Upper lobe of right lung (tissue), 1 donor: Measurements from ENCODE around the gene ALDH7A1. TPM values are rescaled to one million over a fixed set of nuclear protein-coding genes. Genes with fewer than 3 reads are reported as not detected.
"Not testable (repeated sequence)": the region's sequence is repeated elsewhere in the genome, so short reads cannot be mapped to it uniquely, and the experiment has no call there.

ENCODE experiments used
- ATAC-seq: fragments of 200-7000 bp; cut with Tn5 transposase; one replicate; pipeline ENCODE4 v1.9.1; 2020; ENCODE audit warnings: mild to moderate bottlenecking, moderate library complexity
- DNase-seq: peaks from one replicate; pipeline ENCODE4 v3.0.0-alpha.2; 2020
- H3K27ac ChIP-seq: fragments of 200-600 bp; one replicate; pipeline ENCODE4 v1.8.0; 2022
- H3K27me3 ChIP-seq: fragments of 200-600 bp; one replicate; pipeline ENCODE4 v1.8.0; 2022; ENCODE audit warnings: mild to moderate bottlenecking
- H3K36me3 ChIP-seq: fragments of 200-600 bp; one replicate; pipeline ENCODE4 v1.8.0; 2022
- H3K4me1 ChIP-seq: fragments of 200-600 bp; one replicate; pipeline ENCODE4 v1.8.0; 2022
- H3K4me3 ChIP-seq: fragments of 200-600 bp; one replicate; pipeline ENCODE4 v1.8.0; 2022; ENCODE audit warnings: mild to moderate bottlenecking
- H3K9me3 ChIP-seq: fragments of 200-600 bp; one replicate; pipeline ENCODE4 v1.8.0; 2022
- intact Hi-C: fragments of 100-400 bp; cut with DNase I; formaldehyde crosslinking; loops from one replicate; pipeline ENCODE4 v1.11.0; 2022
- total RNA-seq: library from RNA; stranded (reverse); fragmentation: NEBNext Ultra II Directional; extraction: Animal tissue kit (Norgen Biotek cat#: 25700); gene quantifications from one replicate; pipeline ENCODE4 v1.2.1, GENCODE V29; 2021
- TF ChIP-seq, protein P1 (sequence below): fragments of 200-600 bp; IDR thresholded peaks from one replicate; pipeline ENCODE4 v1.8.0; 2022; ENCODE audit warnings: antibody characterized with exemption
- donor health status: DM: no; HTN: yes; CAD: no; lungs with severe emphysema.

Gene ALDH7A1
- total RNA-seq, 1 donor from 2014 or later, result 26.1 TPM

DNA sequence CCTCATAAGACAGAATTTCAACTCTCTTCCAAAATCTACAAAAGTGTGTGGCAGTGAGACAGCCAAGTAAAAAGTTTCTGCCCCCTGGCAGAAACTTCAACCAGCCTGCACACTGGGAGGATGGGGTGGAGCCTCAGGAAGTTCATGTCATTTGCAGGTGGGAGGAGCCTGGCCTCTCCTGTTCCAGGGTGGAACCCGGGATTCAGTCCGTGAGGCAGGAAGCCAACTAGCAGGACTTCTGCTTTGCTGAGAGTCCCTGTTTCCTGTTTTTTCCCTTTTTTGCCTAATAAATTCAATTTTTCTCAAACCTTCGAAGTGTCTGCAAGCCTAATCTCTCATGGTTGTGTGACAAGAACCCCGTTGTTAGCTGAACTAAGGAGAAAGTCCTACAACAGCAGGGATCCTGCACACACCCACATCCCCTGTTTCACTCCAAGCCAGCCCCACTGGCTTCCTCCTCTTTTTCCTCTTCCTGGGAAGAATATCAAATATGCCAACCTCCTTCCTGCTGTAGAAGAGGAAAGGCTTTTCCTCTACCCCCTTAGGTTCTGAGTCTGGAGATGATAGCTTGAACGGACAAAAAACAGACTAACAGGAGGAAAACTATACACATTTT lies 69.3 kb downstream of the ALDH7A1 start:
- H3K36me3 ChIP-seq, result no peaks in the 10 kb centered on the region

DNA sequence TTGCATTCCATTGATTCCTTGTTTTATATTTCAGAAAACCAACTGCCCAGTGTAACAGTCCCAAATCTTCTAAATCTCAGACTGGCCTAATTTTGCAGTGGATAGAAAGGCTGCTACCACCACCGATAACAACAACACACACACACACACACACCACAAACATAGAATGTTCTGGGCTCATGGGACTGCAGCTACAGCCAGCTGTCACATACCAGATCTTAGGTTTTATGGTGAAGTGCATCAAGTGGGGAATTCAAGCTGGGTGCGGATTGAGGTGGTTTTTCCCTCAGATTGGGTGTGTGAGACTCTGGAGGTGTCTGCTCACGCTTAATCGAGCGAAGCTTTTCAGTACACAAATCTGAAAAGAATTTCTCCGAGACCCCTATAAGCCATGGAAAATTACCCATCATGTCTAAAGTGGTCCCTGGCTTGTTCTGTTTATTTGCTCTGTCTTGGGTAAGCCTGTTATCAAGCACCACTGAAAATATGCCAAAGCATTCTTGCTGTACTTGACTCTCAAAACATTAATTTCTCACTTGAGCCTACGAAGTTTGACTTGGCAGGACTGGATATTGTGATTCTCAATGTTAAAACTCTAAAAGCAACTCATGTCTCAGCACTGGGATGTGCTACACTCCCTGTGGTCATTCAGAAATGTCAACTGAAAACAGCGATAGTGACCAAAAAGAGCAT lies 71.1 kb downstream of the ALDH7A1 start:
- no peak overlapping the region for H3K4me3 ChIP-seq
- intact Hi-C loops, result no loop called here
- H3K27ac ChIP-seq, result peak overlapping the region; percentile 72
- H3K9me3 ChIP-seq, result no peaks in the 10 kb centered on the region
- TF ChIP-seq, protein P1, sequence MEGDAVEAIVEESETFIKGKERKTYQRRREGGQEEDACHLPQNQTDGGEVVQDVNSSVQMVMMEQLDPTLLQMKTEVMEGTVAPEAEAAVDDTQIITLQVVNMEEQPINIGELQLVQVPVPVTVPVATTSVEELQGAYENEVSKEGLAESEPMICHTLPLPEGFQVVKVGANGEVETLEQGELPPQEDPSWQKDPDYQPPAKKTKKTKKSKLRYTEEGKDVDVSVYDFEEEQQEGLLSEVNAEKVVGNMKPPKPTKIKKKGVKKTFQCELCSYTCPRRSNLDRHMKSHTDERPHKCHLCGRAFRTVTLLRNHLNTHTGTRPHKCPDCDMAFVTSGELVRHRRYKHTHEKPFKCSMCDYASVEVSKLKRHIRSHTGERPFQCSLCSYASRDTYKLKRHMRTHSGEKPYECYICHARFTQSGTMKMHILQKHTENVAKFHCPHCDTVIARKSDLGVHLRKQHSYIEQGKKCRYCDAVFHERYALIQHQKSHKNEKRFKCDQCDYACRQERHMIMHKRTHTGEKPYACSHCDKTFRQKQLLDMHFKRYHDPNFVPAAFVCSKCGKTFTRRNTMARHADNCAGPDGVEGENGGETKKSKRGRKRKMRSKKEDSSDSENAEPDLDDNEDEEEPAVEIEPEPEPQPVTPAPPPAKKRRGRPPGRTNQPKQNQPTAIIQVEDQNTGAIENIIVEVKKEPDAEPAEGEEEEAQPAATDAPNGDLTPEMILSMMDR, result no peak
- peak; percentile 78 for ATAC-seq
- peaks cover 54% of the 10 kb centered on the region for H3K4me1 ChIP-seq
- H3K36me3 ChIP-seq, result no peaks in the 10 kb centered on the region
- DNase-seq, result no peak
- no peaks in the 10 kb centered on the region for H3K27me3 ChIP-seq

More for the DNA sequence above, 69.3 kb downstream of the ALDH7A1 start:
- intact Hi-C loops, result no loop called here
- no peaks in the 10 kb centered on the region for H3K9me3 ChIP-seq
- H3K27me3 ChIP-seq, result no peaks in the 10 kb centered on the region
- DNase-seq (no peak), ATAC-seq (peak; percentile 66)
- peaks cover 39% of the 10 kb centered on the region for H3K4me1 ChIP-seq
- H3K27ac ChIP-seq, result peak overlapping the region; percentile 74
- no peak overlapping the region for H3K4me3 ChIP-seq
- TF ChIP-seq, protein P1, result no peak

DNA sequence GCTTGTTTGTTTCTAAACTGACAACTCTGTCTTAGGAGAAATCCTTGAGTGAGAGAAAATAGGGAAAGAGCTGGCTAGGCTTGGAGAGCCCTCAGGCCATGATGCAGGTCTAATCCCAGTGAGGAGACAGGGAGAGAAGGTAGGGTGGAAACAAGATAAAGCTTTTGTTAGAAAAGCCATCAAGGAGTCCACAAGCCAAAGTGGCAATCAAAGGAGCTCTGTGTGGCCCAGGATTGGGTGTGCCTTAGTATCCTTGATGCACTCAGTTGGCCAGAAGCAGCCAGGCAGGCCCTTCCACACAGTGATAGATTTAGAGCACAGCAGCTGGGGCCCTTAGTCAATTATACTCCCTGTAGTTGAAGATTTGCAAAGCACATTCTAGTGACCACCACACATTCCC lies 73.9 kb downstream of the ALDH7A1 start:
- Histone ChIP-seq H3K27me3 (no peaks in the 10 kb centered on the region), H3K36me3 (no peaks in the 10 kb centered on the region), H3K27ac (no peak overlapping the region), H3K4me1 (peaks cover 58% of the 10 kb centered on the region), H3K4me3 (no peak overlapping the region), H3K9me3 (no peaks in the 10 kb centered on the region)
- TF ChIP-seq, protein P1, result no peak
- ATAC-seq (no peak), DNase-seq (no peak)
- intact Hi-C loops, result no loop called here

GRCh38 chr5:126520593-126520953 lies 74.4 kb downstream of the ALDH7A1 start:
- peak overlapping the region; percentile 58 for H3K27ac ChIP-seq
- H3K36me3 ChIP-seq, result no peaks in the 10 kb centered on the region
- TF ChIP-seq, protein P1, result no peak
- intact Hi-C loops, result no loop called here
- no peaks in the 10 kb centered on the region for H3K27me3 ChIP-seq
- no peak overlapping the region for H3K4me3 ChIP-seq
- ATAC-seq (no peak), DNase-seq (no peak)
- H3K4me1 ChIP-seq, result peaks cover 52% of the 10 kb centered on the region
- no peaks in the 10 kb centered on the region for H3K9me3 ChIP-seq

DNA sequence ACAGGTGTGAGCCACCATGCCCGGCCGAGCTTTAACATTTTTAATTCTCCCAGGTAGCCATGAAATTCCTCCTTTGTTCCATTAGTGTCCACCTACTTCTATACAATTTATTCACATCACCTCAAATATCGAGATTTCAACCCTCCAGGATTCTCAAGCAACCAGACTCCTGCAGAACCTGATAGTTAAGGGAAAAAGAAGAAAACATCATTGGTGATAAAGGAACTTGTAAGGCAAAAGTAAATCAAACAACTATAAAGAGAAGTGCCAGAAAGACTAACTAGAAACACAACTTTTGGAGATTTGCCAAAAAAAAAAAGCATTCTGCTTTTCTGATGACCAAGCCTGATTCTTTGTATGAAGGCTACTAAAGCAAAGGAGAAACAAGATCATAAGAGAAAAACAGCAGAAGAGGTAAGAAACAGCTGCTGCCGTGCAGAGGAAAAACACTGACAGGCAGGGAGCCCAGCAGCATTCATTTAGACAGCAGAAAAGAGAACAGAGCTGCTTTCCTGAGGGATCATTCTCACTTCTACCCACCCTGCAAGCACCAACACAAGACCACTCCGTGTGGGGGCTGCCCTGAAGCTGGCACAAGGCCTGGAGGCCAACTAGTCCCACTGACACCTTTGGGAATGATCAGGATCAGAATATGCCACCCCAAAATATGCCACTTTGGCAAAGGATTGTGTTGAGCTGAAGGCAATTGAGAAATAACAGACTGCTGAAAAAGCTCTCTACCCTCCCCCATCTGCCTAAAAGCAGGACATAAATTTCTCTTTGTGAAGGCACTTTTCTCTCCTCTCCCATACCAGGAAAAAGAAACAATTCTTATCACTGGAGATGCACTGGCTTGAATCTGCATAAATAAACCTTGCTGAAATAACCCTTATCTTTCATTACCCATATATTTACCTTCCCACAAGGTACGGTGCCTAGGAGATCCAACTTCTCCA lies 75.1 kb downstream of the ALDH7A1 start:
- Histone ChIP-seq H3K4me3 (no peak overlapping the region), H3K9me3 (no peaks in the 10 kb centered on the region), H3K36me3 (no peaks in the 10 kb centered on the region), H3K4me1 (peaks cover 53% of the 10 kb centered on the region), H3K27ac (peak overlapping the region; percentile 58), H3K27me3 (no peaks in the 10 kb centered on the region)
- TF ChIP-seq, protein P1, result no peak
- DNase-seq (no peak), ATAC-seq (peak; percentile 10)
- intact Hi-C loops, result no loop called here

DNA sequence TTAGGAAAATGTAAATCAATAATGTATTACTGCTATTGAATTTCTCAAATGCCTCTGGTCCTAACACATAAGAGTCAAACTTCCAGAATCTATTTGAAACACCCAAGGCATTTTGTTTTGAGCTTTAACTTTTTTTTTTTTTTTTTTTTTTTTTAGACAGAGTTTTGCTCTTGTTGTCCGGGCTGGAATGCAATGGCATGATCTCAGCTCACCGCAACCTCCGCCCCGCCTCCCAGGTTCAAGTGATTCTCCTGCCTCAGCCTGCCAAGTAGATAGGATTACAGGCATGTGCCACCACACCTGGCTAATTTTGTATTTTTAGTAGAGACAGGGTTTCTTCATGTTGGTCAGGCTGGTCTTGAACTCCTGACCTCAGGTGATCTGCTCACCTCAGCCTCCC lies 75.8 kb downstream of the ALDH7A1 start:
- Histone ChIP-seq H3K27ac (peak overlapping the region; percentile 58), H3K4me1 (peaks cover 53% of the 10 kb centered on the region)
- DNase-seq (peak; percentile 86), ATAC-seq (peak; percentile 56)
- H3K27me3 ChIP-seq, intact Hi-C loops, H3K9me3 ChIP-seq, H3K36me3 ChIP-seq, H3K4me3 ChIP-seq: not testable (repeated sequence)
